Esophagus squamous epithelium (tissue), 4 donors: Measurements from ENCODE around the gene C15orf40.

Experiments
- POLR2A ChIP-seq, 4 donors: fragments of 450-650 bp; IDR thresholded peaks; one replicate each; pipeline ENCODE4 v1.6.1; 2017; ENCODE audit warnings: antibody characterized with exemption in 4 of 4, mild to moderate bottlenecking in 4 of 4, moderate library complexity in 3 of 4
- TF ChIP-seq, protein P1 (sequence below), 6 experiments: fragments of 450-650 bp in 4 of 6; fragments of 200-600 bp in 2 of 6; sonication (generic) in 2 of 6; IDR thresholded peaks; one replicate each; pipeline ENCODE4 v1.5.1; 2016 to 2019; ENCODE audit warnings: antibody characterized with exemption in 6 of 6, mild to moderate bottlenecking in 4 of 6, moderate library complexity in 4 of 6

DNA sequence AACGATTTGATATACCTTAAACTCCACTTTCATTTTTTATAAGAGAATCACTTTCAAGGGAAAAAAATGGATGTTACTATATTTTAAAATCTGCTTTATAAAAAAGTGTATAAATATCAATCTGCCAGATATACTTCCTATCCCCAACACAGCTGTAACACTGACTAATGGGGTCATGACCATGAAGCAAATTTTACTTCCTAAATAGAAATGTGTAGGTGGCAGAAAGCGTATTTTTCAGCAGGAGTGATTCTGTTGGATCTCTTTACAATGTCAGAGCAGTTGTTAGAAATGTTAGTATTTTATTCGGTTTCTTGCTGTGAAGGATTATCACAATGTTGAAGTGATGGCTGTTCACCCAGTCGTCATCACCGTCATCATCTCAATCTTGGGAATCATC, 5.5 kb upstream of the C15orf40 start:
- TF ChIP-seq, protein P1, sequence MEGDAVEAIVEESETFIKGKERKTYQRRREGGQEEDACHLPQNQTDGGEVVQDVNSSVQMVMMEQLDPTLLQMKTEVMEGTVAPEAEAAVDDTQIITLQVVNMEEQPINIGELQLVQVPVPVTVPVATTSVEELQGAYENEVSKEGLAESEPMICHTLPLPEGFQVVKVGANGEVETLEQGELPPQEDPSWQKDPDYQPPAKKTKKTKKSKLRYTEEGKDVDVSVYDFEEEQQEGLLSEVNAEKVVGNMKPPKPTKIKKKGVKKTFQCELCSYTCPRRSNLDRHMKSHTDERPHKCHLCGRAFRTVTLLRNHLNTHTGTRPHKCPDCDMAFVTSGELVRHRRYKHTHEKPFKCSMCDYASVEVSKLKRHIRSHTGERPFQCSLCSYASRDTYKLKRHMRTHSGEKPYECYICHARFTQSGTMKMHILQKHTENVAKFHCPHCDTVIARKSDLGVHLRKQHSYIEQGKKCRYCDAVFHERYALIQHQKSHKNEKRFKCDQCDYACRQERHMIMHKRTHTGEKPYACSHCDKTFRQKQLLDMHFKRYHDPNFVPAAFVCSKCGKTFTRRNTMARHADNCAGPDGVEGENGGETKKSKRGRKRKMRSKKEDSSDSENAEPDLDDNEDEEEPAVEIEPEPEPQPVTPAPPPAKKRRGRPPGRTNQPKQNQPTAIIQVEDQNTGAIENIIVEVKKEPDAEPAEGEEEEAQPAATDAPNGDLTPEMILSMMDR (IDR thresholded peaks at IDR 0.05): no peak
- TF ChIP-seq POLR2A (IDR thresholded peaks at IDR 0.05): no peak
